Gastroesophageal sphincter (tissue), 4 donors: ENCODE data around the gene IGF2R. TPM values are rescaled to one million over a fixed set of nuclear protein-coding genes. Genes with fewer than 3 reads are reported as not detected.

Experiments
- ATAC-seq: fragments of 150-250 bp; one replicate; pipeline ENCODE4 v1.9.1; 2016; ENCODE audit warnings: mild to moderate bottlenecking, moderate library complexity
- H3K27ac ChIP-seq, 4 donors: fragments of 200-600 bp; sonication (generic) in 3 of 4; 1 replicate in 3 of 4; 2 replicates in 1 of 4; pipeline ENCODE4 v1.5.1; 2016 to 2019
- H3K27me3 ChIP-seq: fragments of 200-600 bp; sonication (generic); one replicate; pipeline ENCODE4 v1.5.1; 2019
- H3K36me3 ChIP-seq, 2 donors: fragments of 200-600 bp; sonication (generic); one replicate each; pipeline ENCODE4 v1.5.1; 2019; ENCODE audit warnings: control low read depth in 1 of 2
- H3K4me1 ChIP-seq, 3 donors: fragments of 200-600 bp; sonication (generic); 1 replicate in 2 of 3; 2 replicates in 1 of 3; pipeline ENCODE4 v1.5.1; 2016 to 2019; ENCODE audit warnings: control low read depth in 2 of 3
- H3K4me3 ChIP-seq, 2 donors: fragments of 200-600 bp; sonication (generic); one replicate each; pipeline ENCODE4 v1.5.1; 2019; ENCODE audit warnings: mild to moderate bottlenecking in 1 of 2, moderate library complexity in 1 of 2
- H3K9me3 ChIP-seq, 3 donors: fragments of 200-600 bp; sonication (generic); one replicate each; pipeline ENCODE4 v1.5.1; 2017 to 2019; ENCODE audit warnings: control low read depth in 2 of 3
- CTCF ChIP-seq, 4 experiments: fragments of 200-600 bp in 2 of 4; fragments of 450-650 bp in 2 of 4; sonication (generic) in 1 of 4; IDR thresholded peaks; one replicate each; pipeline ENCODE4 v1.5.1; 2017 to 2019; ENCODE audit warnings: antibody characterized with exemption in 4 of 4, mild to moderate bottlenecking in 2 of 4, moderate library complexity in 2 of 4
- EP300 ChIP-seq: sonication (generic); formaldehyde crosslinking; IDR thresholded peaks from one replicate; pipeline ENCODE4 v1.6.1; 2017; ENCODE audit warnings: antibody characterized with exemption, mild to moderate bottlenecking
- POLR2A ChIP-seq, 2 donors: fragments of 450-650 bp; IDR thresholded peaks; one replicate each; pipeline ENCODE4 v1.6.1; 2017; ENCODE audit warnings: antibody characterized with exemption in 2 of 2, mild to moderate bottlenecking in 2 of 2, moderate library complexity in 1 of 2
- POLR2AphosphoS5 ChIP-seq: sonication (generic); formaldehyde crosslinking; IDR thresholded peaks from one replicate; pipeline ENCODE4 v1.6.1; 2017; ENCODE audit warnings: antibody characterized with exemption
- WGBS, 2 donors: methylation state at CpG; one replicate each; pipeline ENCODE4 v1.1.5; 2018; ENCODE audit warnings: low coverage in 1 of 2; 5-methylcytosine and 5-hydroxymethylcytosine counted together
- total RNA-seq, 4 donors: library from RNA; depleted of rRNA; stranded (reverse); fragments of >200 nt; gene quantifications; one replicate each; pipeline ENCODE4 v1.1.0, GENCODE V29; 2016

Gene IGF2R
- total RNA-seq, 4 donors from 2014 or later = 47.9 to 81.3 (median 52.7) TPM

GRCh38 chr6:160117137-160117536 is 148.3 kb downstream of the IGF2R start:
- TF ChIP-seq EP300 (no peak), POLR2A (IDR thresholded peaks at IDR 0.05) (no peak), CTCF (IDR thresholded peaks at IDR 0.05) (no peak), POLR2AphosphoS5 (no peak)
- no peak for ATAC-seq
- Histone ChIP-seq H3K4me1 (no peaks in the 10 kb centered on the region), H3K27me3 (no peaks in the 10 kb centered on the region), H3K27ac (no peak overlapping the region), H3K36me3 (peaks cover 0 to 34% of the 10 kb centered on the region in 2 donors), H3K4me3 (no peak overlapping the region), H3K9me3 (no peaks in the 10 kb centered on the region)
- 80% methylated on average over 1 of the region's 6 CpGs; no CpG with 5 or more reads in 1 of the 2 donors for WGBS, 2 donors

- Histone ChIP-seq H3K27me3 (no peaks in the 10 kb centered on the region), H3K4me3 (no peak overlapping the region), H3K9me3 (no peaks in the 10 kb centered on the region), H3K27ac (no peak overlapping the region), H3K4me1 (no peaks in the 10 kb centered on the region), H3K36me3 (peaks cover 0 to 24% of the 10 kb centered on the region in 2 donors)
- TF ChIP-seq CTCF (IDR thresholded peaks at IDR 0.05) (no peak), POLR2A (IDR thresholded peaks at IDR 0.05) (no peak), EP300 (no peak), POLR2AphosphoS5 (no peak)
- WGBS, 2 donors = 100% methylated on average over 1 of the region's 5 CpGs; no CpG with 5 or more reads in 1 of the 2 donors
- no peak for ATAC-seq
These were observed 149.8 kb downstream of the IGF2R start for GRCh38 chr6:160118620-160119229.

- no peaks in the 10 kb centered on the region for H3K4me1 ChIP-seq
- H3K36me3 ChIP-seq = peaks cover 0 to 17% of the 10 kb centered on the region in 2 donors
- H3K9me3 ChIP-seq = no peaks in the 10 kb centered on the region
- no peak overlapping the region for H3K4me3 ChIP-seq
- WGBS, 2 donors = 79 to 100% methylated on average over 1 of the region's 1 CpG
- ATAC-seq = no peak
- H3K27me3 ChIP-seq = no peaks in the 10 kb centered on the region
- TF ChIP-seq EP300 (no peak), CTCF (IDR thresholded peaks at IDR 0.05) (no peak), POLR2A (IDR thresholded peaks at IDR 0.05) (no peak), POLR2AphosphoS5 (no peak)
- no peak overlapping the region for H3K27ac ChIP-seq
These were observed 151.2 kb downstream of the IGF2R start for GRCh38 chr6:160120087-160120486.

GRCh38 chr6:160121558-160121957 is 152.7 kb downstream of the IGF2R start, which contains the start of gene SLC22A1:
TSS of gene SLC22A1 (plus strand) at chr6:160121815. CDS start at chr6:160121936, 121 bp downstream.
- Histone ChIP-seq H3K9me3 (no peaks in the 10 kb centered on the region), H3K4me1 (no peaks in the 10 kb centered on the region), H3K4me3 (no peak within 1 kb of the TSS), H3K27me3 (no peaks in the 10 kb centered on the region), H3K27ac (no peak within 1 kb of the TSS), H3K36me3 (peaks cover 0 to 14% of the 10 kb centered on the region in 2 donors)
- TF ChIP-seq CTCF (IDR thresholded peaks at IDR 0.05) = no peak
- no peak for TF ChIP-seq EP300
- TF ChIP-seq POLR2AphosphoS5 = no peak
- no peak for TF ChIP-seq POLR2A (IDR thresholded peaks at IDR 0.05)
- no peak for ATAC-seq
- 69 to 86% methylated on average over 6 of the region's 8 CpGs for WGBS, 2 donors

GRCh38 chr6:160121981-160122380 is 153.1 kb downstream of the IGF2R start:
- no peaks in the 10 kb centered on the region for H3K4me1 ChIP-seq
- 91% methylated on average over 4 of the region's 14 CpGs; no CpG with 5 or more reads in 1 of the 2 donors for WGBS, 2 donors
- peaks cover 0 to 14% of the 10 kb centered on the region in 2 donors for H3K36me3 ChIP-seq
- no peaks in the 10 kb centered on the region for H3K9me3 ChIP-seq
- TF ChIP-seq POLR2A (IDR thresholded peaks at IDR 0.05) (no peak), CTCF (IDR thresholded peaks at IDR 0.05) (no peak), EP300 (no peak)
- H3K27ac ChIP-seq = no peak overlapping the region
- no peak overlapping the region for H3K4me3 ChIP-seq
- no peak for ATAC-seq
- no peaks in the 10 kb centered on the region for H3K27me3 ChIP-seq
